Cardiac fibroblast (primary cell): Measurements from ENCODE around the gene FNDC3B.

Source experiments
- DNase-seq, 2 donors: peaks; one replicate each; pipeline versions ENCODE4 v3.0.0 to v3.0.0-alpha.2; 2010; ENCODE audit warnings: low read depth in 2 of 2
- H3K4me3 ChIP-seq, 2 donors: replicated peaks in 1 of 2; 1 replicate in 1 of 2; 2 replicates in 1 of 2; pipeline ENCODE4 v1.5.1; 2011; ENCODE audit warnings: low read depth in 2 of 2, low read length in 2 of 2, mild to moderate bottlenecking in 2 of 2, moderate library complexity in 1 of 2
- CTCF ChIP-seq: IDR thresholded peaks from one replicate; pipeline ENCODE4 v1.5.1; 2011; ENCODE audit warnings: low read depth, mild to moderate bottlenecking, low read length, inconsistent platforms

Gene FNDC3B

DNA sequence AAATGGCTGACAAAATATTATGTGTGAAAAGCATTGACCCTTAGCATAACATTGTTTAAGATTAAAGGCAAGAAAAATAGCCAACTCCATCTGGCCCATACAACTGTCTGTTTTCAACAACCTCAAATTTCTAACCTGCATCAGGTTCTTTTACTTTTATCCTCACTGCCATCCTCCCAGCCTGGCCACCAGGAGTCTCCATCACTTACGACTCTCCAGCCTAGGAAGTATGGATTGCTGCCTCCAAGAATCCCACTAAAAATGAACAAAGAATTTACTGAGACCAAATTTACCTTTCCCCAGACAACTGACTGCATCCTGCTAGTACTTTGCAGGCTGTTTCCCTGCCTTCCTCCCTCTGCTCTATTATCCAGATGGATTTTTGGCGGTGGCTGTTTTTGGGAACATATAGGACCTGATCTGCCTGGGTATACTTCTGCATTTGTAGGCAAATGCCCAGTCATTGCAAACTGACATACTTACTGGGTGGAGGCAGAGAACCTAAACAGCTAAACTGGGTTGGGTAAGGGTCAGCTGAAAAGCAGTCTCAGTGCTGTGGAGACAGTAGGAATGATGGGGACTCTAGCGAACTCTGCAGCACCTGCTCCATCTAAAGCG lies 264.7 kb downstream of the FNDC3B start:
- no peak for DNase-seq
- peak; percentile 45 for TF ChIP-seq CTCF
- no peak overlapping the region for H3K4me3 ChIP-seq

- TF ChIP-seq CTCF: no peak
- DNase-seq: peak; percentile 38 to 95
- no peak overlapping the region for H3K4me3 ChIP-seq
These were observed 266.2 kb downstream of the FNDC3B start for GRCh38 chr3:172305552-172305951.

- H3K4me3 ChIP-seq: no peak overlapping the region
- no peak for DNase-seq
- TF ChIP-seq CTCF: no peak
These were observed 266.6 kb downstream of the FNDC3B start for GRCh38 chr3:172305974-172306373.

GRCh38 chr3:172307141-172307560 lies 267.8 kb downstream of the FNDC3B start:
- no peak overlapping the region for H3K4me3 ChIP-seq
- TF ChIP-seq CTCF: no peak
- DNase-seq: peak; percentile 44 to 70

DNA sequence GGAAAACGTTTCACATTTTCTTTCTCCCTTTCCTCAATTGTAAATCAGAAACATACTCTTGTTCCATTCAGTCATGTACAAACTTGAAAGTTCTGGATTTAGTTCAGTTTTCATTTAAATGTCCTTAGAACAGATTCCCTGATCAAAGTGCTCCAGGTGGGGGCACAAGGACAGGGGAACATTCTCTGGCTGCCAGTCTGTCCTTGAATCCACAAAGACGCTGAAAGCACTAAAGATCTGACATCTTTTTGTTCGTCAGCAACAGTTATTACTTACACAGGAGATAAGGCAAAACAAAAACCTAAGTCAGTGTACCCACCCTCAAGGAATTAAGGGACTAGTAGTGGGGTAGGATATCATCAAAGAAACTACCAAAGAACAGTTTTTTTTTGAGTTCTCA lies 269.7 kb downstream of the FNDC3B start:
- no peak for DNase-seq
- no peak overlapping the region for H3K4me3 ChIP-seq
- no peak for TF ChIP-seq CTCF

GRCh38 chr3:172309741-172310427 lies 270.5 kb downstream of the FNDC3B start:
- no peak overlapping the region for H3K4me3 ChIP-seq
- DNase-seq: no peak
- TF ChIP-seq CTCF: no peak
